Caco-2 (cell line): Measurements from ENCODE around the gene KLHL6. TPM values are rescaled to one million over a fixed set of nuclear protein-coding genes. Genes with fewer than 3 reads are reported as not detected.

ENCODE experiments used
- Bru-seq: library from RNA; stranded (reverse); fragments of 400-500 nt; gene quantifications from one replicate; lab custom pipeline; 2021; lab: Mats Ljungman, UMichigan
- BruChase-seq, 2 experiments: library from RNA; stranded (reverse); fragments of 400-500 nt; gene quantifications; one replicate each; lab custom pipeline; 2021; lab: Mats Ljungman, UMichigan
- BruUV-seq: library from RNA; stranded (reverse); fragments of 400-500 nt; replicated peaks from 2 replicates; lab custom pipeline; 2021; lab: Mats Ljungman, UMichigan
- CTCF ChIA-PET: fragments of 300-600 bp; sonication (Branson Sonifier 250); formaldehyde crosslinking; loops from one replicate; lab custom pipeline; 2022; ENCODE audit warnings: antibody characterized with exemption; lab: Charles Lee
- POLR2A ChIA-PET: fragments of 300-600 bp; sonication (Branson Sonifier 250); formaldehyde crosslinking; loops from one replicate; lab custom pipeline; 2022; ENCODE audit warnings: antibody characterized with exemption; lab: Charles Lee
- DNase-seq, 2 experiments: peaks; one replicate each; pipeline versions ENCODE4 v3.0.0 to v3.0.0-alpha.2; 2020 to 2022
- H3K27me3 ChIP-seq: replicated peaks from 2 replicates; pipeline ENCODE4 v1.6.0; 2011; ENCODE audit warnings: low read length; ENCODE audit not compliant: control insufficient read depth, insufficient read depth
- H3K36me3 ChIP-seq: 2 replicates; pipeline ENCODE4 v1.5.1; 2011; ENCODE audit warnings: low read length; ENCODE audit not compliant: control insufficient read depth, insufficient read depth
- H3K4me1 ChIP-seq: fragments of 250-450 bp; sonication (Bioruptor Pico); 2 replicates; pipeline ENCODE4 v1.5.1; 2020; ENCODE audit warnings: mild to moderate bottlenecking
- H3K4me3 ChIP-seq: 2 replicates; pipeline ENCODE4 v1.5.1; 2011; ENCODE audit warnings: low read depth, mild to moderate bottlenecking, control low read depth, low read length
- H3K9me3 ChIP-seq: fragments of 250-450 bp; sonication (Bioruptor Pico); 2 replicates; pipeline ENCODE4 v1.5.1; 2020; ENCODE audit warnings: mild to moderate bottlenecking, moderate library complexity
- H3K27ac Mint-ChIP-seq: one replicate; pipeline ENCODE4 v1.8.0; 2022; ENCODE audit warnings: mixed read lengths; ENCODE audit not compliant: unreplicated experiment
- H3K27me3 Mint-ChIP-seq: one replicate; pipeline ENCODE4 v1.8.0; 2022; ENCODE audit warnings: mixed read lengths; ENCODE audit not compliant: insufficient read depth, unreplicated experiment
- H3K36me3 Mint-ChIP-seq: one replicate; pipeline ENCODE4 v1.8.0; 2022; ENCODE audit warnings: mild to moderate bottlenecking, mixed read lengths; ENCODE audit not compliant: insufficient read depth, unreplicated experiment
- H3K4me1 Mint-ChIP-seq: one replicate; pipeline ENCODE4 v1.8.0; 2022; ENCODE audit warnings: low read depth, mixed read lengths; ENCODE audit not compliant: unreplicated experiment
- H3K4me3 Mint-ChIP-seq: one replicate; pipeline ENCODE4 v1.8.0; 2022; ENCODE audit warnings: mild to moderate bottlenecking, moderate library complexity, mixed read lengths; ENCODE audit not compliant: unreplicated experiment
- H3K9me3 Mint-ChIP-seq: one replicate; pipeline ENCODE4 v1.8.0; 2022; ENCODE audit warnings: mixed read lengths; ENCODE audit not compliant: unreplicated experiment
- CTCF ChIP-seq, 2 experiments: fragments of 200-600 bp in 1 of 2; IDR thresholded peaks; 1 replicate in 1 of 2; 2 replicates in 1 of 2; pipeline versions ENCODE4 v1.5.1 to v1.8.0; 2011 to 2022; ENCODE audit warnings: antibody characterized with exemption in 1 of 2, control low read depth in 1 of 2, inconsistent platforms in 1 of 2, low read depth in 1 of 2, low read length in 1 of 2, mild to moderate bottlenecking in 1 of 2, moderate library complexity in 1 of 2; ENCODE audit not compliant: insufficient read depth in 1 of 2, severe bottlenecking in 1 of 2, unreplicated experiment in 1 of 2
- intact Hi-C: fragments of 100-400 bp; cut with micrococcal nuclease; formaldehyde crosslinking; loops from one replicate; pipeline ENCODE4 v1.10.0; 2022; ENCODE audit not compliant: unreplicated experiment
- long read RNA-seq: library from polyadenylated mRNA; stranded (forward); transcript quantifications from one replicate; pipeline ENCODE4 v2.0.0, GENCODE V29; 2022
- total RNA-seq: library from RNA; stranded (reverse); gene quantifications from 2 replicates; pipeline ENCODE4 v1.2.3, GENCODE V29; 2022

Gene KLHL6
- total RNA-seq = not detected in 2 replicates
- Bru-seq, nascent RNA = percentile 9 among the genes with signal in this experiment
- not detected for BruChase-seq, experiment 1, labeled RNA remaining after a 2-hour chase
- BruChase-seq, experiment 2, labeled RNA remaining after a 6-hour chase = percentile 8 among the genes with signal in this experiment
- long read RNA-seq = 0 reads

- DNase-seq = no peak
- Mint-ChIP-seq H3K4me1 (peaks cover 40% of the 10 kb centered on the region), H3K9me3 (no peaks in the 10 kb centered on the region), H3K27ac (no peak within 1 kb of the TSS), H3K36me3 (no peaks in the 10 kb centered on the region), H3K4me3 (no peak within 1 kb of the TSS), H3K27me3 (no peaks in the 10 kb centered on the region)
- BruUV-seq = no TSS peak
- intact Hi-C loops = no loop called here
- CTCF ChIA-PET = no interaction called here
- no peaks in the 10 kb centered on the region for H3K9me3 ChIP-seq
- H3K27me3 ChIP-seq = no peaks in the 10 kb centered on the region
- no peak within 1 kb of the TSS for H3K4me3 ChIP-seq
- TF ChIP-seq CTCF (IDR thresholded peaks at IDR 0.05; ENCODE audit: insufficient read depth in 1 of 2, low read depth in 1 of 2, low read length in 1 of 2, severe bottlenecking in 1 of 2, unreplicated experiment in 1 of 2) = no peak
- POLR2A ChIA-PET = no interaction called here
- H3K4me1 ChIP-seq = peaks cover 19% of the 10 kb centered on the region; the same call in 1 of the 2 replicates
- H3K36me3 ChIP-seq = no peaks in the 10 kb centered on the region
Observed at GRCh38 chr3:183555541-183556081, at the start of gene KLHL6. Gene KLHL6, minus strand, starts transcription at chr3:183555706. Its CDS starts 53 bp downstream, at chr3:183555653.

- H3K27me3 Mint-ChIP-seq = no peaks in the 10 kb centered on the region
- H3K9me3 Mint-ChIP-seq = peaks cover 14% of the 10 kb centered on the region
- BruUV-seq = no TSS peak
- no peaks in the 10 kb centered on the region for H3K4me1 Mint-ChIP-seq
- peaks cover 10% of the 10 kb centered on the region; the same call in 1 of the 2 replicates for H3K9me3 ChIP-seq
- H3K36me3 ChIP-seq = no peaks in the 10 kb centered on the region
- DNase-seq = no peak
- no peak overlapping the region for H3K4me3 Mint-ChIP-seq
- no peak overlapping the region for H3K27ac Mint-ChIP-seq
- intact Hi-C loops = no loop called here
- no peaks in the 10 kb centered on the region for H3K27me3 ChIP-seq
- ChIA-PET POLR2A (no interaction called here), CTCF (no interaction called here)
- H3K36me3 Mint-ChIP-seq = no peaks in the 10 kb centered on the region
- TF ChIP-seq CTCF (IDR thresholded peaks at IDR 0.05; ENCODE audit: insufficient read depth in 1 of 2, low read depth in 1 of 2, low read length in 1 of 2, severe bottlenecking in 1 of 2, unreplicated experiment in 1 of 2) = no peak
- H3K4me1 ChIP-seq = no peaks in the 10 kb centered on the region
- H3K4me3 ChIP-seq = no peak overlapping the region
Observed at GRCh38 chr3:183597959-183598358, 42.5 kb upstream of the KLHL6 start.

- Mint-ChIP-seq H3K9me3 (peaks cover 14% of the 10 kb centered on the region), H3K27me3 (no peaks in the 10 kb centered on the region), H3K36me3 (no peaks in the 10 kb centered on the region), H3K27ac (no peak overlapping the region), H3K4me3 (no peak overlapping the region), H3K4me1 (no peaks in the 10 kb centered on the region)
- H3K27me3 ChIP-seq = no peaks in the 10 kb centered on the region
- H3K9me3 ChIP-seq = peaks cover 10% of the 10 kb centered on the region; the same call in 1 of the 2 replicates
- CTCF ChIA-PET = no interaction called here
- intact Hi-C loops = no loop called here
- H3K4me3 ChIP-seq = no peak overlapping the region
- no peak for TF ChIP-seq CTCF (IDR thresholded peaks at IDR 0.05; ENCODE audit: insufficient read depth in 1 of 2, low read depth in 1 of 2, low read length in 1 of 2, severe bottlenecking in 1 of 2, unreplicated experiment in 1 of 2)
- no peak for DNase-seq
- H3K4me1 ChIP-seq = no peaks in the 10 kb centered on the region
- POLR2A ChIA-PET = no interaction called here
- no peaks in the 10 kb centered on the region for H3K36me3 ChIP-seq
- BruUV-seq = no TSS peak
Observed at GRCh38 chr3:183594636-183595035, 39.1 kb upstream of the KLHL6 start.
